ENCODE data around the gene ZDHHC14. TPM values are rescaled to one million over a fixed set of nuclear protein-coding genes. Genes with fewer than 3 reads are reported as not detected.
"Not testable (repeated sequence)": the region's sequence is repeated elsewhere in the genome, so short reads cannot be mapped to it uniquely, and the experiment has no call there.

Gene ZDHHC14
- total RNA-seq, 2 experiments from 2014 or later: 1.3 to 1.6 TPM

DNA sequence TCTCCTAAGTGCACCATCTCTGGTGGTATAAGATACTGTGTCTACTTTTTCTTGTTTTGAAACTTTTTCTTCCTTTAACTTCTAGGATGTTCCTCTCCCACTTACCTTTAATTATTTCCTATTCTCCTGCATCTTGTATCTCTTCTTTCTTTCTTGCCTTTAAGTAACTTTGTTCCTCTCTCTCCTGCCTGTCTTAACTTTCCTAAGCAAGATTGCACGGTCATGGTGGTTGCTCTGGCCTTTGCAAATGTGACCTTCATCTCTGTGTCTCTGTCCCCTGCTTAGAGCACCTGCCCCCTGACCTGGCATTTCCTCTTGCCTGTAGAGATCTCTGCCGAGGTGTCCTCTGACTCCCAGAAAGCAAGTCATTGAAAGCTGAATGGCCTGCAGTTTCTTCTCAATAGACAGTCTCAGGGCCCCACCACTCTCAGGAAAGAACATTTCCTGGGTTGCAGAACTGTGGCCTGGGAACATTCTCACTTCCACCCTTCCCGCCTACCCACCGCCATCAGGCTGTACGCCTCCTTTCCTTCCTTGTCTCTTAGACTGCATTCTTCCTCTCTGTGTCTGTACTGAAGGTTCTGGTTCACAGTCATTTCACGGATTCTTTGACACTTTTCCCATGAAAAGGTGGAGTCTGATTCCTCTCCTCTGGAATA, 12.8 kb downstream of the ZDHHC14 start:
- ChIA-PET CTCF (no interaction called here), POLR2A (no interaction called here)
- intact Hi-C loops (cut with DNase I, micrococcal nuclease): no loop called here
- H3K9me3 Mint-ChIP-seq: peaks cover 9% of the 10 kb centered on the region
- H3K27me3 ChIP-seq (ENCODE audit: control insufficient read depth in 1 of 2, insufficient read depth in 2 of 2, low read length in 2 of 2): no peaks in the 10 kb centered on the region
- ATAC-seq (ENCODE audit: poor library complexity) (no peak), DNase-seq (no peak)
- H3K4me1 ChIP-seq (ENCODE audit: insufficient read depth, low read length): no peaks in the 10 kb centered on the region
- H3K27me3 Mint-ChIP-seq: no peaks in the 10 kb centered on the region
- no peaks in the 10 kb centered on the region for H3K4me1 Mint-ChIP-seq (ENCODE audit: low read depth)
- H3K4me3 ChIP-seq (ENCODE audit: low read length): no peak overlapping the region
- H3K9me3 ChIP-seq (ENCODE audit: control insufficient read depth in 1 of 2, insufficient read depth in 1 of 2, low read length in 2 of 2): peaks cover 0 to 15% of the 10 kb centered on the region in 2 experiments
- no peak overlapping the region for H3K4me3 Mint-ChIP-seq
- H3K27ac ChIP-seq (ENCODE audit: low read depth in 1 of 2, low read length in 2 of 2): no peak overlapping the region
- TF ChIP-seq, protein P1, sequence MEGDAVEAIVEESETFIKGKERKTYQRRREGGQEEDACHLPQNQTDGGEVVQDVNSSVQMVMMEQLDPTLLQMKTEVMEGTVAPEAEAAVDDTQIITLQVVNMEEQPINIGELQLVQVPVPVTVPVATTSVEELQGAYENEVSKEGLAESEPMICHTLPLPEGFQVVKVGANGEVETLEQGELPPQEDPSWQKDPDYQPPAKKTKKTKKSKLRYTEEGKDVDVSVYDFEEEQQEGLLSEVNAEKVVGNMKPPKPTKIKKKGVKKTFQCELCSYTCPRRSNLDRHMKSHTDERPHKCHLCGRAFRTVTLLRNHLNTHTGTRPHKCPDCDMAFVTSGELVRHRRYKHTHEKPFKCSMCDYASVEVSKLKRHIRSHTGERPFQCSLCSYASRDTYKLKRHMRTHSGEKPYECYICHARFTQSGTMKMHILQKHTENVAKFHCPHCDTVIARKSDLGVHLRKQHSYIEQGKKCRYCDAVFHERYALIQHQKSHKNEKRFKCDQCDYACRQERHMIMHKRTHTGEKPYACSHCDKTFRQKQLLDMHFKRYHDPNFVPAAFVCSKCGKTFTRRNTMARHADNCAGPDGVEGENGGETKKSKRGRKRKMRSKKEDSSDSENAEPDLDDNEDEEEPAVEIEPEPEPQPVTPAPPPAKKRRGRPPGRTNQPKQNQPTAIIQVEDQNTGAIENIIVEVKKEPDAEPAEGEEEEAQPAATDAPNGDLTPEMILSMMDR (IDR thresholded peaks at IDR 0.05): no peak
- H3K27ac Mint-ChIP-seq: no peak overlapping the region
- H3K36me3 Mint-ChIP-seq (ENCODE audit: low read depth): no peaks in the 10 kb centered on the region
- no peaks in the 10 kb centered on the region for H3K36me3 ChIP-seq (ENCODE audit: insufficient read depth, low read length)

DNA sequence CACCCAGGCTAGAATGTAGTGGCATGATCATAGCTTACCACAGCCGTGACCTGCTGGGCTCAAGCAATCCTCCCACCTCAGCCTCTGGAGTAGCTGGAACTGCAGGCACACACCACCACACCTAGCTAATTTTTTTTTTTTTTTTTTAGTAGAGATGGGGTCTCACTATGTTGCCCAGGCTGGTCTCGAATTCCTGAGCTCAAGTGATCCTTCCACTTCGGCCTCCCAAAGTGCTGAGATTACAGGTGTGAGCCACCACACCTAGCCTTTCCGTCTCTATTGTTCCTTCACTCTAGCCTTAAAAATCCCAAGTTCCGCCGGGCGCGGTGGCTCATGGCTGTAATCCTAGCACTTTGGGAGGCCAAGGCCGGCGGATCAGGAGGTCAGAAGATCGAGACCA, 14.2 kb downstream of the ZDHHC14 start:
- H3K36me3 ChIP-seq (ENCODE audit: insufficient read depth, low read length); intact Hi-C loops (cut with DNase I, micrococcal nuclease); H3K4me1 Mint-ChIP-seq (ENCODE audit: low read depth); H3K9me3 Mint-ChIP-seq; H3K36me3 Mint-ChIP-seq (ENCODE audit: low read depth); H3K4me3 ChIP-seq (ENCODE audit: low read length); H3K4me3 Mint-ChIP-seq; H3K4me1 ChIP-seq (ENCODE audit: insufficient read depth, low read length); DNase-seq; H3K27me3 Mint-ChIP-seq; H3K27ac ChIP-seq (ENCODE audit: low read depth in 1 of 2, low read length in 2 of 2); CTCF ChIA-PET; H3K27ac Mint-ChIP-seq; H3K27me3 ChIP-seq (ENCODE audit: control insufficient read depth in 1 of 2, insufficient read depth in 2 of 2, low read length in 2 of 2); ATAC-seq (ENCODE audit: poor library complexity); POLR2A ChIA-PET: not testable (repeated sequence)
- H3K9me3 ChIP-seq (ENCODE audit: control insufficient read depth in 1 of 2, insufficient read depth in 1 of 2, low read length in 2 of 2): peaks cover 0 to 12% of the 10 kb centered on the region in 2 experiments

DNA sequence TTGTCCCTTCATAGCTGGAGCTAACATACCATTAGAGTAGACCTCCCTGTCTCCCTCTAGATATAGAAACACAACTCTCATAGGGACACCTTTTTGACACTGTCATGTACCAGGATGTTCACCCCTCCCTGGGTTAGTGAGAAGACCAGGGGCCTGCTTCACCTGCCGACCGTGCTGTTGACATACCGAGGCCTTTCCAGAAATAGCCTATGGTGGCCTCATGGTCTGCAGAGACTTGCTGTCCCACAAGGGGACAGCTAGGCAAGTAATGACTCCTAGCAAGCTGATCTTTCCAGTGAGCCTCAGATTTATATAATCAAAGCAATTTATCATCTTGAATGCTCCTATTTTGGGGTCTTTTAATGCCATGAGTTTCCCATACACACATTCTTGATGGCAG, 15.0 kb downstream of the ZDHHC14 start:
- H3K4me3 Mint-ChIP-seq: no peak overlapping the region
- POLR2A ChIA-PET: no interaction called here
- intact Hi-C loops (cut with DNase I, micrococcal nuclease): no loop called here
- TF ChIP-seq, protein P1 (IDR thresholded peaks at IDR 0.05): no peak
- no peaks in the 10 kb centered on the region for H3K36me3 ChIP-seq (ENCODE audit: insufficient read depth, low read length)
- H3K4me1 Mint-ChIP-seq (ENCODE audit: low read depth): no peaks in the 10 kb centered on the region
- no peaks in the 10 kb centered on the region for H3K4me1 ChIP-seq (ENCODE audit: insufficient read depth, low read length)
- no peaks in the 10 kb centered on the region for H3K9me3 Mint-ChIP-seq
- DNase-seq (no peak), ATAC-seq (ENCODE audit: poor library complexity) (no peak)
- no peak overlapping the region for H3K27ac Mint-ChIP-seq
- H3K4me3 ChIP-seq (ENCODE audit: low read length): no peak overlapping the region
- CTCF ChIA-PET: no interaction called here
- H3K27me3 Mint-ChIP-seq: no peaks in the 10 kb centered on the region
- no peak overlapping the region for H3K27ac ChIP-seq (ENCODE audit: low read depth in 1 of 2, low read length in 2 of 2)
- peaks cover 0 to 4% of the 10 kb centered on the region in 2 experiments for H3K9me3 ChIP-seq (ENCODE audit: control insufficient read depth in 1 of 2, insufficient read depth in 1 of 2, low read length in 2 of 2)
- no peaks in the 10 kb centered on the region for H3K27me3 ChIP-seq (ENCODE audit: control insufficient read depth in 1 of 2, insufficient read depth in 2 of 2, low read length in 2 of 2)
- no peaks in the 10 kb centered on the region for H3K36me3 Mint-ChIP-seq (ENCODE audit: low read depth)

DNA sequence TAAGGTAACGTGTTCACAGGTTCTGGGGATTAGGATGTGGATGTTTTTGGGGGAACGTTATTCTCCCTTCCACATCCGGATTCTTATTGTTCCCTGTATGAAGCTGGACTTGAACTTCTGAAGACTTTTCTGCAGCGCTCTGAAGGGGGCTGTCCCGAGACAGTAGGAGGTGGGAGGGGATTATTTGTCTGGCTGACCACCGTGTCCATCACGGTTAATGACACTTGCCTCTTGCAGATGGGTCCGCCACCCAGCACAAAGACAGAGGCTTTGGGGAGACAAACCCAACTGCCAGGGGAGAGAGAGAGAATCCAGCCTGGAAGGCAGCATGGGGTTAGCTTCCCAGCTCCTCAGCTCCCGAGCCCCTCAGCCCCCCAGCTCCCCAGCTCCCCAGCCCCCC, 16.7 kb downstream of the ZDHHC14 start:
- no peaks in the 10 kb centered on the region for H3K9me3 Mint-ChIP-seq
- H3K4me3 Mint-ChIP-seq: no peak overlapping the region
- ChIA-PET POLR2A (no interaction called here), CTCF (no interaction called here)
- intact Hi-C loops (cut with DNase I, micrococcal nuclease): no loop called here
- Histone ChIP-seq H3K27ac (ENCODE audit: low read depth in 1 of 2, low read length in 2 of 2) (no peak overlapping the region), H3K9me3 (ENCODE audit: control insufficient read depth in 1 of 2, insufficient read depth in 1 of 2, low read length in 2 of 2) (no peaks in the 10 kb centered on the region), H3K27me3 (ENCODE audit: control insufficient read depth in 1 of 2, insufficient read depth in 2 of 2, low read length in 2 of 2) (no peaks in the 10 kb centered on the region), H3K4me1 (ENCODE audit: insufficient read depth, low read length) (no peaks in the 10 kb centered on the region), H3K4me3 (ENCODE audit: low read length) (no peak overlapping the region), H3K36me3 (ENCODE audit: insufficient read depth, low read length) (no peaks in the 10 kb centered on the region)
- no peak overlapping the region for H3K27ac Mint-ChIP-seq
- DNase-seq (no peak), ATAC-seq (ENCODE audit: poor library complexity) (no peak)
- no peaks in the 10 kb centered on the region for H3K27me3 Mint-ChIP-seq
- TF ChIP-seq, protein P1 (IDR thresholded peaks at IDR 0.05): no peak
- H3K36me3 Mint-ChIP-seq (ENCODE audit: low read depth): no peaks in the 10 kb centered on the region
- H3K4me1 Mint-ChIP-seq (ENCODE audit: low read depth): no peaks in the 10 kb centered on the region
